PC-3 (cell line): ENCODE data around the gene BCR.

Source experiments
- CTCF ChIP-seq: fragments of 300-600 bp; sonication (generic); conservative IDR thresholded peaks from 2 replicates; pipeline ENCODE4 v1.5.1; 2017; ENCODE audit warnings: antibody characterized with exemption, low read depth, mild to moderate bottlenecking, low read length
- EZH2 ChIP-seq: fragments of 300-600 bp; sonication (generic); IDR thresholded peaks from one replicate; pipeline ENCODE4 v1.6.1; 2017; ENCODE audit warnings: antibody characterized with exemption, mild to moderate bottlenecking, low read length; ENCODE audit not compliant: unreplicated experiment

DNA sequence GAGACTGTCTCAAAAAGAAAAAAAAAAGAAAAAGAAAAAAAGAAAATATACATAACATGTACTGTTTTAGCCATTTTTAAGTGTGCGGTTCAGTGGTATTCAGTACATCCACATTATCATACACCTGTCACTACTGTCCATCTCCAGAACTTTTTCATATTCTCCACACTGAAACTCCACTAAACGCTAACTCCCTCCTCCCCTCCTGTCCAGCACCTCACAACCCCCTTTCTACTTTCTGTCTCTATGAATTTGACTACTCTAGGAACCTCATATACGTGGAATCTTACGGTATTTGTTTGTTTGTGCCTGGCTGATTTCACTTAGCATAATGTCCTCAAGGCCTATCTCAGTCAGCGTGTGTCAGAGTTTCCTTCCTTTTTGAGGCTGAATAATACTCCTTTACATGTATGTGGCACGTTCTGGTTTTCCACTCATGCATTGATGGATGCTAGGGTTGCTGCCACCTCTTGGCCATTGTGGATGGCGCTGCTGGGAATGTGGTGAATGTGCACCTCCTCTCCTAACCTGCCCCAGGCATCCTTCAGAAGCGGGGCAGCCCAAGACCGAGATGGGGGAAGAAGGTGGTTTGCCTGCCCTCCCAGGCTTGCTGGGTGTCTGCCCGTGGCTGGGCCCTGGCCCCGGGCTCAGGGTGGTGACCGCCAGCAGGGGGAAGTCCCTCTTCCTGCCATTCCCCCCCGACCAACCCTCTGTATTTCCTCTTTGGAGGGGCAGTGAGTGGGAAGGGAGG is 60.5 kb downstream of the BCR start:
- peak; percentile 65 for TF ChIP-seq CTCF
- TF ChIP-seq EZH2, result no peak
